ENCODE data around the gene PRR29.

The PRR29 gene

DNA sequence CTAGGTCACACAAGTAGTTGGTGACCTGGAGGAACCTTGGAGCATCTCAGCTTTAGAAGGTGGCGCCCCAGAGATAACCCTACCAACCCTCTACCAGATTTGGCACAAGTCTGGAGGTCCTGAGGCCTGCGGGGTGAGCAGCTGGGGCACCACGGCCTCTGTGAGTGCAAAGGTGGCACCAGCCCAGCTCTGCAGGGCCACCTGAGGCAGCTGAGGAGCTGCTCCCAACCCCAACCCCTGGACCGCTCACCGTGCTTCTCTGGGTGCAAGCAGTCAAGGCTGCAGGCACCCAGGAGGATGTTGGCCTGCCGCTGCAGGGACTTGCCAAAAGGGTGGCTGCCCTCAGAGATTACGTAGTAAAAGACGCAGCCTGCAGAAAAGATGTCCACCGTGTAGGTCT is 50.7 kb downstream of the PRR29 start:
- TF ChIP-seq CTCF (IDR thresholded peaks at IDR 0.05; ENCODE audit: low read depth, low read length, missing control alignments), result no peak
- no peak overlapping the region for H3K4me3 ChIP-seq (ENCODE audit: low read depth, low read length)
- DNase-seq (ENCODE audit: low read depth), result no peak

- no peak overlapping the region for H3K4me3 ChIP-seq (ENCODE audit: low read depth, low read length)
- DNase-seq (ENCODE audit: low read depth), result no peak
- no peak for TF ChIP-seq CTCF (IDR thresholded peaks at IDR 0.05; ENCODE audit: low read depth, low read length, missing control alignments)
These were observed 53.0 kb downstream of the PRR29 start for GRCh38 chr17:64051153-64051552.

- H3K4me3 ChIP-seq (ENCODE audit: low read depth, low read length), result no peak overlapping the region
- no peak for TF ChIP-seq CTCF (IDR thresholded peaks at IDR 0.05; ENCODE audit: low read depth, low read length, missing control alignments)
- DNase-seq (ENCODE audit: low read depth), result no peak
These were observed 55.0 kb downstream of the PRR29 start for GRCh38 chr17:64053101-64053500.
